Measurements from ENCODE around the gene NPC1L1.
"Not testable (repeated sequence)": the region's sequence is repeated elsewhere in the genome, so short reads cannot be mapped to it uniquely, and the experiment has no call there.

NPC1L1 gene

DNA sequence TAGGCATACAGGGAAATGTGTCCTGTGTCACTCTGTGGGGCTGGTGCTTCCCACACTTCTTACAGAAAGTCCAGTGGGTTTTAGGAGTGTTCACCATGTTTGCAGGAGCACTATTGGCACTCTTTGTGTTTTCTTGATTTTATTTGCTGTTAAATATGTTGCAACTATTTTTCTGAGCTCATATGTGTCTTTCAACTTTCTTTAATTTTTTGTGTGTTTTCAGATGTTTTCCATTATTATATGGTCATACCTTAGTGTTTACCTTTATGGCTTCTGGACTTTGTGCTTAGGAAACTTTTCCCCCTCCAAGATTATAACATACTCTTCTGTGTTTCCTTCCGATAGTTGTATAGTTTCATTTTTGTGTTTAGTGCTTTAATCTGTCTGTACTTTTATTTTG is 29.9 kb downstream of the NPC1L1 start:
- no peaks in the 10 kb centered on the region for H3K36me3 ChIP-seq
- no peak overlapping the region for H3K27ac ChIP-seq
- no peak for TF ChIP-seq CTCF (IDR thresholded peaks at IDR 0.05; ENCODE audit: low read depth, low read length)
- peaks cover 5% of the 10 kb centered on the region for H3K9me3 ChIP-seq (ENCODE audit: severe bottlenecking)
- H3K27me3 ChIP-seq (ENCODE audit: insufficient read depth, low read depth, severe bottlenecking): no peaks in the 10 kb centered on the region
- no peak for DNase-seq
- H3K4me3 ChIP-seq (ENCODE audit: low read depth, low read length): no peak overlapping the region

DNA sequence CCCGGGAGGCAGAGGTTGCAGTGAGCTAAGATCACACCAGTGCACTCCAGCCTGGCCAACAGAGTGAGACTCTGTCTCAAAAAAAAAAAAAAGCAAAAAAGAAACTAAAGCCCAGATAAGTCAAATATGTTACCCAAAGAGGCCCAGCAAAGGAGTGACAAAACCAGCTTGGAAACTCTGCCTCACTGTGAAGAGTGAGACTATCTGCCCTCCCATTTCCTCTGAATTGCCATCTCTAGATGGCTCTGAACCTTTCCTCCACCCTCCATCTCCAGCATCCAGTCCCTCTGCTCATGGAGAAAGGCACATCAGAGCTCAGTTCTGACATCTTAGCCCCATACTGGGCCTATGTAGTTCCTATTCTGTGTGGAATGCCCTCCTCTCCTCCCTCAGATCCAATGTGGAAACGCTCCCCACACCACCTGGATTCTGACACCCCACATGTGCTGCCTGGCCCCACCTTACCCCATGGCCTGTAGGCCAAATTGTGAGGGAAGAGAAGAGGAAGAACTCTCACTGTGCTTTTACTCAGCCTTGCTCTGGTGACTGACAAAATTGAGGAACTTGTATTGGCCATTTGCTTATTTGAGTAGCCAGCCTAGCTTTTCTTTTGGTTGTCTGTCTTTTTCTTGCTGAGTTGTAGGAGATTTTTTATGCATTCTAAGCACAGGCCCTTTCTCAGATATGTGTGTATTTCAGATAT is 32.7 kb downstream of the NPC1L1 start:
- Histone ChIP-seq H3K27ac (no peak overlapping the region), H3K36me3 (no peaks in the 10 kb centered on the region), H3K27me3 (ENCODE audit: insufficient read depth, low read depth, severe bottlenecking) (no peaks in the 10 kb centered on the region), H3K4me3 (ENCODE audit: low read depth, low read length) (no peak overlapping the region), H3K9me3 (ENCODE audit: severe bottlenecking) (peaks cover 5% of the 10 kb centered on the region)
- no peak for TF ChIP-seq CTCF (IDR thresholded peaks at IDR 0.05; ENCODE audit: low read depth, low read length)
- DNase-seq: no peak

- not testable (repeated sequence) for H3K27me3 ChIP-seq (ENCODE audit: insufficient read depth, low read depth, severe bottlenecking); H3K36me3 ChIP-seq; DNase-seq; H3K9me3 ChIP-seq (ENCODE audit: severe bottlenecking); H3K27ac ChIP-seq; H3K4me3 ChIP-seq (ENCODE audit: low read depth, low read length)
Measured at GRCh38 chr7:44506592-44507288, 34.4 kb downstream of the NPC1L1 start.

DNA sequence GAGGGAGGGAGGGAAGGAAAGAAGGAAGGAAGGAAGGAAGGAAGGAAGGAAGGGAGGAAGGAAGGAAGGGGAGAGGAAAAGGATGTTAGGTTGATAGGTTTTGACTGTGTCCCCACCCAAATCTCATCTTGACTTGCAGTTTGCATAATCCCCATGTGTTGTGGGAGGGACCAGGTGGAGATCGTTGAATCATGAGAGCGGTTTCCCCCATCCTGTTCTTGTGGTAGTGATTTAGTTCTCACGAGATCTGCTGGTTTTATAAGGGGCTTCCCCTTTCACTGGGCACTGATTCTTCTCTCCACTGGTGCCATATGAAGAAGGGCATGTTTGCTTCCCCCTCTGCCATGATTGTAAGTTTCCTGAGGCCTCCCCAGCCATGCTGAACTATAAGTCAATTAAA is 35.5 kb downstream of the NPC1L1 start:
- H3K4me3 ChIP-seq (ENCODE audit: low read depth, low read length): no peak overlapping the region
- H3K27me3 ChIP-seq (ENCODE audit: insufficient read depth, low read depth, severe bottlenecking): no peaks in the 10 kb centered on the region
- peaks cover 5% of the 10 kb centered on the region for H3K9me3 ChIP-seq (ENCODE audit: severe bottlenecking)
- no peak for DNase-seq
- TF ChIP-seq CTCF (IDR thresholded peaks at IDR 0.05; ENCODE audit: low read depth, low read length): no peak
- H3K36me3 ChIP-seq: no peaks in the 10 kb centered on the region
- H3K27ac ChIP-seq: no peak overlapping the region

DNA sequence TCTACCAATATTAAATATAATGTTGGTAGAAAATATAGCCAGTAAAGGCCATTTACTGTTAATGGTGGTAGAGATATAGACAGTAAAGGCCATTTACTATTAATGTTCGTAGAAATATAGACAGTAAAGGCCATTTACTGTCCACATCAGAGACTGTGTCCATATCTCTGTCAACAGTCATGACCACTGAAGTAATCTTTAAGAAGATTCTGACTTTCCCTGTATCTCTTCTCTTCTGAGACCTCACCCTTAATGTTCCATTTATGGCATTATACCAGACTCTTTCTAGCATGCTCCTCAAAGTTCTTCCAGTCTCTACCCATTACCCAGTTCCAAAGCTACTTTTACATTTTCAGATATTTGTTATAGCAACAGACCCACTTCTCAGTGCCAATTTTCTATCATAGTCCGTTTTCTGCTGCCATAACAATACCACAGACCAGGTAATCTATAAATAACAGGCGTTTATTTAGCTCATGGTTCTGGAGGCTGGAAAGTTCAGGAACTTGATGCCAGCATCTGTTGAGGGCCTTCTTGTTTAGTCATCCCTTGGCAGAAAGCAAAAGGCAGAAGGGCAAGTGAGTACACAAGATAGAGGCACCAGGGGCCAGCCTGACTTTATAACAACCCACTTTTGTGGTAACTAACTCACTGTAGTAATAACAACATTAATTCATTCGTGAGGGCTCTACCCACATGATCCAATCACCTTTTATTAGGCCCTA is 42.7 kb downstream of the NPC1L1 start:
- DNase-seq: no peak
- no peaks in the 10 kb centered on the region for H3K27me3 ChIP-seq (ENCODE audit: insufficient read depth, low read depth, severe bottlenecking)
- H3K36me3 ChIP-seq: no peaks in the 10 kb centered on the region
- H3K9me3 ChIP-seq (ENCODE audit: severe bottlenecking): no peaks in the 10 kb centered on the region
- no peak overlapping the region for H3K27ac ChIP-seq
- no peak overlapping the region for H3K4me3 ChIP-seq (ENCODE audit: low read depth, low read length)
- TF ChIP-seq CTCF (IDR thresholded peaks at IDR 0.05; ENCODE audit: low read depth, low read length): no peak

Data from WERI-Rb-1 (cell line).